Measurements from ENCODE around the gene CAV1. TPM values are rescaled to one million over a fixed set of nuclear protein-coding genes. Genes with fewer than 3 reads are reported as not detected.

Gene CAV1
- total RNA-seq, 1 donor from 2014 or later, result 14.4 TPM

DNA sequence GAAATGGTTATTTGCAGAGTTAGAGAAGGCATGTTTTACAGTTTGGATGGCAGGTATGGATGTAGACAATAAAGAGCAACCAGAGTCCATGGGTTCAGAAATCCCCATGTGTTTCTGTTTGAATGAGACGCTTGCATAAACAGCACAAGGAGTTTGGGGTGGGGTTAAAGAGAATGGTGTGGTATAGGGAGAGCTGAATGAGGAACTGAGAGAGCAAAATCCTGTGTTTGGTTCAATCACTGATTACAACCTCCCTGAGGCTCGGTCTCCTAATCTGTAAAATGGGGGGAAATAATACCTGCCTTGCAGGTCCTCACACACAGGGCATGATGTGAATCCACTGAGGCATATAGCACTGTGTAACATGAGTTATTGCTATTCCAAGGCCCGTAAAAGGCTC lies 23.7 kb downstream of the CAV1 start:
- Mint-ChIP-seq H3K4me3 (no peak overlapping the region), H3K9me3 (no peaks in the 10 kb centered on the region), H3K27ac (no peak overlapping the region), H3K27me3 (no peaks in the 10 kb centered on the region), H3K36me3 (no peaks in the 10 kb centered on the region), H3K4me1 (ENCODE audit: unreplicated experiment) (no peaks in the 10 kb centered on the region)
- no peak for TF ChIP-seq CTCF (conservative IDR thresholded peaks at IDR 0.05)
- no peak for DNase-seq (ENCODE audit: extremely low spot score, unreplicated experiment)

DNA sequence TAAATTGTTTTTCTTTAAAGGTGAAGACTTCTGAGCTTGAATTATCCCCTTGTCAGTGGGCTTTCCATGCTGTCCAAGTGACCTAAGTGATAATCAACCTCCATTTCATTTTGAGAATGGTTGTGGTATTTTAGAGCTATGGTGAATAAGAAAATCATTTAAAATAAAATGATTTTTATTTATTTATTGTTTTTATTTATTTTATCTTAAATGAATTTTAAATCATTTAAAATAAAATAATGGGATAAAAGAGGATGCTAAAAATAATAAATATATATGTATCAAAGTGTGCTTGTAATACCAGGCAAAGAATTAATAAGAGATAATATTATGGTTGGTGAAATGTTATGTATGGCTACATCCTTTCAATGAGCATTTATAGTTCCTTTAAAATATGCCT lies 24.5 kb downstream of the CAV1 start:
- no peaks in the 10 kb centered on the region for H3K9me3 Mint-ChIP-seq
- H3K4me3 Mint-ChIP-seq, result no peak overlapping the region
- no peaks in the 10 kb centered on the region for H3K4me1 Mint-ChIP-seq (ENCODE audit: unreplicated experiment)
- DNase-seq (ENCODE audit: extremely low spot score, unreplicated experiment), result no peak
- no peak overlapping the region for H3K27ac Mint-ChIP-seq
- no peaks in the 10 kb centered on the region for H3K27me3 Mint-ChIP-seq
- TF ChIP-seq CTCF (conservative IDR thresholded peaks at IDR 0.05), result no peak
- no peaks in the 10 kb centered on the region for H3K36me3 Mint-ChIP-seq

- no peak for TF ChIP-seq CTCF (conservative IDR thresholded peaks at IDR 0.05)
- Mint-ChIP-seq H3K36me3 (no peaks in the 10 kb centered on the region), H3K9me3 (no peaks in the 10 kb centered on the region), H3K4me1 (ENCODE audit: unreplicated experiment) (peaks cover 6% of the 10 kb centered on the region), H3K4me3 (no peak overlapping the region), H3K27ac (no peak overlapping the region), H3K27me3 (no peaks in the 10 kb centered on the region)
- no peak for DNase-seq (ENCODE audit: extremely low spot score, unreplicated experiment)
Observed at GRCh38 chr7:116551692-116552091, 26.9 kb downstream of the CAV1 start.

GRCh38 chr7:116552602-116553001 lies 27.8 kb downstream of the CAV1 start:
- Mint-ChIP-seq H3K36me3 (no peaks in the 10 kb centered on the region), H3K27ac (no peak overlapping the region), H3K4me3 (no peak overlapping the region), H3K27me3 (no peaks in the 10 kb centered on the region), H3K9me3 (no peaks in the 10 kb centered on the region), H3K4me1 (ENCODE audit: unreplicated experiment) (peaks cover 6% of the 10 kb centered on the region)
- TF ChIP-seq CTCF (conservative IDR thresholded peaks at IDR 0.05), result no peak
- no peak for DNase-seq (ENCODE audit: extremely low spot score, unreplicated experiment)

DNA sequence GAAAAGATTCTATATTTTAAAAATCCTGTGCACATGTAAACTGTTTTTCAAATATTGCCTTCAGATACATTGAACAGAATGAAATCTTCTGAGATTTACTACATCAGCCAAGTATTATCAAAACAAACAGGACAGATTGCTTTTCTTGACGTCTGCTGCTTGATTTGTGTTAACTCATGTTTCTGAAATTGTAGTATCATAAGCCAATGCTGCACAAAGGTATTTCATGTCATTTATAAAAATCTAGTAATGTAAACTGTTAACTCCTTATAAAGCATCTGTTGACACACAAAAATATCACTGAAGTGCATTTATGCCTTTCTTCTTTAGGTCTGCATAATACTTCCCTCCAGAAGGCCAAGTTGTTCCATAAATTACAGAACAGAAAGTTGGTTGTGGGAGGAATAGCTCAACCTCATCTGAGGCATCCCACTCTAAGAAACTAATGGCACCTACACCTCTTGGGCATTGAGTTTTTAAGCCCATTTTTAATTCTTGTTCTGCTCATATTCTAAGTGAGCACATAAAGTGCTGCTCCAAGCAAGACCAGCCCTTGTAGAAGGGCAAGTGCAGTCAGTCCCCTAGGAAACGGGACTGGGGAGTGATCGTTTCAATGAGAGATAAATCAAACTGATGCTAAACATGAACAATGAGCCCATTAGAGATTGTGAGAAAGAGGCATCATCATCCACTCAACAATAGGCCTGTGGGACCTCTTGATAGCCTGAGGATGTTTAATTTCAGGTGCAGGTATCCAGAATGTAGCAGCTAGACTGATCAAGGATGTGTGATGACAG lies 28.5 kb downstream of the CAV1 start:
- H3K27ac Mint-ChIP-seq, result no peak overlapping the region
- no peaks in the 10 kb centered on the region for H3K9me3 Mint-ChIP-seq
- H3K36me3 Mint-ChIP-seq, result no peaks in the 10 kb centered on the region
- no peak overlapping the region for H3K4me3 Mint-ChIP-seq
- no peak for TF ChIP-seq CTCF (conservative IDR thresholded peaks at IDR 0.05)
- DNase-seq (ENCODE audit: extremely low spot score, unreplicated experiment), result no peak
- H3K27me3 Mint-ChIP-seq, result no peaks in the 10 kb centered on the region
- H3K4me1 Mint-ChIP-seq (ENCODE audit: unreplicated experiment), result peaks cover 6% of the 10 kb centered on the region
